ENCODE measurements around the gene LRRK1. TPM values are rescaled to one million over a fixed set of nuclear protein-coding genes. Genes with fewer than 3 reads are reported as not detected.

The LRRK1 gene
- polyA plus RNA-seq, 1 of the 3 experiments (the other 2 are of a cell fraction) = 6.9 TPM

GRCh38 chr15:100877551-100877950 is 41.6 kb upstream of the LRRK1 start:
- H3K9me2 ChIP-seq = no peaks in the 10 kb centered on the region
- H3K4me3 ChIP-seq (ENCODE audit: low read depth in 2 of 2, low read length in 1 of 2) = no peak overlapping the region
- H3K4me2 ChIP-seq = no peak overlapping the region
- no peaks in the 10 kb centered on the region for H3K9me3 ChIP-seq
- no peaks in the 10 kb centered on the region for H3K27me3 ChIP-seq (ENCODE audit: insufficient read depth)
- H3K27ac ChIP-seq (ENCODE audit: low read depth in 2 of 2, low read length in 1 of 2) = no peak overlapping the region
- H3K79me2 ChIP-seq (ENCODE audit: insufficient read depth) = no peaks in the 10 kb centered on the region
- WGBS (ENCODE audit: low lambda C conversion rate) = 92% methylated on average over 8 of the region's 10 CpGs
- H3F3A ChIP-seq (replicated peaks; ENCODE audit: insufficient read depth) = no peaks in the 10 kb centered on the region
- no peak for DNase-seq
- H4K20me1 ChIP-seq (ENCODE audit: insufficient read depth) = no peaks in the 10 kb centered on the region
- no peaks in the 10 kb centered on the region for H3K36me3 ChIP-seq (replicated peaks in 1 of 2; ENCODE audit: control insufficient read depth in 1 of 2, insufficient read depth in 2 of 2, low read length in 1 of 2)
- no peak overlapping the region for H2AFZ ChIP-seq (ENCODE audit: low read depth)
- POLR2A ChIA-PET = no interaction called here
- TF ChIP-seq GABPA (IDR thresholded peaks at IDR 0.05; ENCODE audit: low read depth) (no peak), REST (IDR thresholded peaks at IDR 0.05; ENCODE audit: low read depth, low read length) (no peak), NFIC (IDR thresholded peaks at IDR 0.05; ENCODE audit: borderline replicate concordance) (no peak), TCF12 (IDR thresholded peaks at IDR 0.05) (no peak), EP300 (IDR thresholded peaks at IDR 0.05; ENCODE audit: borderline replicate concordance in 1 of 2, low read depth in 1 of 2, low read length in 1 of 2) (no peak), NRF1 (IDR thresholded peaks at IDR 0.05; ENCODE audit: low read depth, low read length) (no peak), RFX5 (IDR thresholded peaks at IDR 0.05; ENCODE audit: low read length) (no peak), RCOR1 (IDR thresholded peaks at IDR 0.05; ENCODE audit: low read length) (no peak), TEAD4 (IDR thresholded peaks at IDR 0.05; ENCODE audit: borderline replicate concordance, insufficient read depth) (no peak), GATA2 (CRISPR knock-in tag; IDR thresholded peaks at IDR 0.05) (no peak), CTCF (IDR thresholded peaks at IDR 0.05) (no peak), EZH2phosphoT487 (IDR thresholded peaks at IDR 0.05; ENCODE audit: borderline replicate concordance, low read depth) (no peak), MEF2A (IDR thresholded peaks at IDR 0.05; ENCODE audit: borderline replicate concordance, low read depth) (no peak), JUND (IDR thresholded peaks at IDR 0.05) (no peak), ELF1 (IDR thresholded peaks at IDR 0.05) (no peak), FOXM1 (IDR thresholded peaks at IDR 0.05; ENCODE audit: low read depth) (no peak), ZBTB33 (IDR thresholded peaks at IDR 0.05; ENCODE audit: borderline replicate concordance, low read depth) (no peak), USF1 (IDR thresholded peaks at IDR 0.05; ENCODE audit: borderline replicate concordance, low read depth) (no peak), MAX (IDR thresholded peaks at IDR 0.05; ENCODE audit: low read depth) (no peak)
- CTCF ChIA-PET = interaction anchor here (1.0 to 5.6 kb wide), 8 partner anchors 13 to 381 kb away, joined by 3 to 45 read pairs (median 3); no protein-coding TSS in a partner anchor
- H3K9ac ChIP-seq = no peak overlapping the region
- H3K4me1 ChIP-seq (ENCODE audit: control insufficient read depth in 1 of 2, insufficient read depth in 2 of 2, low read depth in 1 of 2, low read length in 1 of 2) = peaks cover 0 to 34% of the 10 kb centered on the region in 2 experiments; a peak in 1 of 4 replicates
